Cardiac muscle cell (in vitro differentiated cells and primary cell): ENCODE data around the gene RSRC1. TPM values are rescaled to one million over a fixed set of nuclear protein-coding genes. Genes with fewer than 3 reads are reported as not detected.

Experiments
- DNase-seq, 2 donors: peaks; one replicate each; pipeline versions ENCODE4 v3.0.0 to v3.0.0-alpha.2; 2010 to 2017; ENCODE audit warnings: low read depth in 1 of 2, low spot score in 1 of 2
- H3K27ac ChIP-seq: fragments of 200-600 bp; sonication (generic); 2 replicates; pipeline ENCODE4 v1.5.1; 2016
- H3K27me3 ChIP-seq: fragments of 200-600 bp; sonication (generic); 2 replicates; pipeline ENCODE4 v1.6.0; 2016; ENCODE audit warnings: control low read depth
- H3K36me3 ChIP-seq: fragments of 200-600 bp; sonication (generic); 2 replicates; pipeline ENCODE4 v1.5.1; 2016; ENCODE audit warnings: control low read depth
- H3K4me1 ChIP-seq: fragments of 200-600 bp; sonication (generic); 2 replicates; pipeline ENCODE4 v1.8.1; 2017; ENCODE audit warnings: low read depth, mild to moderate bottlenecking, mixed run types
- H3K4me3 ChIP-seq: fragments of 200-600 bp; sonication (generic); 2 replicates; pipeline ENCODE4 v1.5.1; 2016; ENCODE audit warnings: mild to moderate bottlenecking
- H3K9me3 ChIP-seq: fragments of 200-600 bp; sonication (generic); 2 replicates; pipeline ENCODE4 v1.5.1; 2017; ENCODE audit warnings: low read depth, mild to moderate bottlenecking, control low read depth
- CTCF ChIP-seq: IDR thresholded peaks from 2 replicates; pipeline ENCODE4 v1.5.1; 2012; ENCODE audit warnings: low read depth, mild to moderate bottlenecking, low read length
- polyA plus RNA-seq: library from polyadenylated mRNA; unstranded; fragments of >200 nt; fragmentation: Nextera tagmentation; extraction: Ambion mirVana; gene quantifications from 2 replicates; pipeline ENCODE4 v1.2.1, GENCODE V29; 2016
- total RNA-seq: library from RNA; depleted of rRNA; stranded (reverse); fragments of >200 nt; gene quantifications from 2 replicates; pipeline ENCODE4 v1.2.3, GENCODE V29; 2016

Gene RSRC1
- total and polyA plus RNA-seq, 2 experiments from 2014 or later = 23.6 to 55.9 TPM

- Histone ChIP-seq H3K36me3 (no peaks in the 10 kb centered on the region), H3K9me3 (no peaks in the 10 kb centered on the region), H3K27ac (no peak overlapping the region), H3K4me1 (no peaks in the 10 kb centered on the region), H3K27me3 (no peaks in the 10 kb centered on the region), H3K4me3 (no peak overlapping the region)
- no peak for TF ChIP-seq CTCF
- DNase-seq = no peak
These were observed 442.2 kb downstream of the RSRC1 start for GRCh38 chr3:158552124-158552523.

DNA sequence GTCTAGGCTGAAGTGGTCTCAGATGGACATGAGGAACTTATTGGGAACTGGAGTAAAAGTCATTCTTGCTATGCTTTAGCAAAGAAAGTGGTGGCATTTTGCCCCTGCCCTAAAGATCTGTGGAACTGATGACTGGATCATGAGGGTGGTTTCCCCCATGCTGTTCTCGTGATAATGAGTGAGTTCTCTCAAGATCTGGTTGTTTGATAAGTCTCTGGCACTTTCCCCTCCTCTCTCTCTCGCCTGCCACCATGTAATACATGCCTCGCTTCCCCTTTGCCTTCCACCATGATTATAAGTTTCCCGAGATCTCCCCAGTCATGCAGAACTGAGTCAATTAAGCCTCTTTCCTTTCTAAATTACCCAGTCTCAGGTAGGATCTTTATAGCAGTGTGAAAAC is 449.6 kb downstream of the RSRC1 start:
- Histone ChIP-seq H3K27me3 (no peaks in the 10 kb centered on the region), H3K27ac (no peak overlapping the region)
- TF ChIP-seq CTCF = no peak

GRCh38 chr3:158560979-158561378 is 451.1 kb downstream of the RSRC1 start:
- Histone ChIP-seq H3K9me3 (no peaks in the 10 kb centered on the region), H3K4me1 (peaks cover 36% of the 10 kb centered on the region), H3K27ac (peak overlapping the region; percentile 87), H3K36me3 (no peaks in the 10 kb centered on the region), H3K27me3 (no peaks in the 10 kb centered on the region), H3K4me3 (no peak overlapping the region)
- DNase-seq = peak in 1 of 2 donors; percentile 36
- TF ChIP-seq CTCF = no peak

More for the DNA sequence above, 449.6 kb downstream of the RSRC1 start:
- Histone ChIP-seq H3K9me3 (no peaks in the 10 kb centered on the region), H3K4me3 (no peak overlapping the region), H3K4me1 (peaks cover 36% of the 10 kb centered on the region), H3K36me3 (no peaks in the 10 kb centered on the region)
- no peak for DNase-seq

DNA sequence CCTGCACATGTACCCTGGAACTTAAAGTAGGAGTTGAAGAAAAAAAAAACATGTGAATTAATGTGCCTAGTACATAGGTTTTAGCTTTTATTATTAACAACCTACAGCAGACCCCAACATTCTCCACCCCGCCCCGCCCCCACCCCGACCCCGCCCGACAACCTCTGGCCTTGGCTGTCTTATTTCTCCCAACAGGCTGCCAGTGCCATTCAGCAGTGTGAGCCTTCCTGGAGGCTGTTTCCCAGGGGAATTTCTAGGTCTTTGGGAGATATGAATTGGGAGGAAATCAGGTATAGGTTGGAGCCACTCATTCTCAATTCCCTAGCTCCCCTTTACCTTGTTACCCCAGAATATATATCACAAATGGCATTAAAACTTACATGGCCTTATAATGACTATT is 452.8 kb downstream of the RSRC1 start:
- Histone ChIP-seq H3K27ac (peak overlapping the region; percentile 92), H3K4me3 (peak overlapping the region; percentile 8), H3K4me1 (peaks cover 47% of the 10 kb centered on the region), H3K36me3 (no peaks in the 10 kb centered on the region), H3K27me3 (no peaks in the 10 kb centered on the region), H3K9me3 (no peaks in the 10 kb centered on the region)
- DNase-seq = no peak
- TF ChIP-seq CTCF = no peak

- H3K4me3 ChIP-seq = peak overlapping the region; percentile 8
- H3K27me3 ChIP-seq = no peaks in the 10 kb centered on the region
- peaks cover 51% of the 10 kb centered on the region for H3K4me1 ChIP-seq
- H3K9me3 ChIP-seq = no peaks in the 10 kb centered on the region
- peak overlapping the region; percentile 92 for H3K27ac ChIP-seq
- DNase-seq = peak in 1 of 2 donors; percentile 19
- H3K36me3 ChIP-seq = no peaks in the 10 kb centered on the region
- no peak for TF ChIP-seq CTCF
These were observed 453.2 kb downstream of the RSRC1 start for GRCh38 chr3:158563076-158563475.

DNA sequence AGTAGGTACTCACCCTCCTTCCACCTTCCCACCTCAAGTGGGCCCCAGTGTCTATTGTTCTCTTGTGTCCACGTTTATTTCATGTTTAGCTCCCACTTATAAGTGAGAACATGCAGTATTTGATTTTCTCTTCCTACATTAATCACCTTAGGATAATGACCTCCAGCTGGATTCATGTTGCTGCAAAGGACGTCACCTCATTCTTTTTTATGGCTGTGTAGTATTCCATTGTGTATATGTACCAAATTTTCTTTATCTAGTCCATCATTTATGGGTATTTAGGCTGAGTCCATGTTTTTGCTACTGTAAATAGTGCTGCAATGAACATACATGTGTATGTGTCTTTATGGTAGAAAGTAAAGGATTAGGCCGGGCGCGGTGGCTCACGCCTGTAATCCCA is 455.2 kb downstream of the RSRC1 start:
- Histone ChIP-seq H3K27ac (no peak overlapping the region), H3K27me3 (no peaks in the 10 kb centered on the region), H3K36me3 (no peaks in the 10 kb centered on the region), H3K9me3 (no peaks in the 10 kb centered on the region), H3K4me1 (peaks cover 71% of the 10 kb centered on the region), H3K4me3 (no peak overlapping the region)
- TF ChIP-seq CTCF = no peak
- DNase-seq = no peak
